Neural progenitor cell (in vitro differentiated cells): Measurements from ENCODE around the gene ABCC4.

ENCODE experiments used
- EZH2 ChIP-seq: fragments of 200-600 bp; sonication (generic); IDR thresholded peaks from 2 replicates; pipeline ENCODE4 v1.6.1; 2017; ENCODE audit warnings: antibody characterized with exemption, mild to moderate bottlenecking, moderate library complexity
- EZH2phosphoT487 ChIP-seq: fragments of 200-600 bp; sonication (generic); IDR thresholded peaks from 2 replicates; pipeline ENCODE4 v1.6.1; 2017; ENCODE audit warnings: antibody characterized with exemption
- TF ChIP-seq, protein P1 (sequence below): fragments of 200-600 bp; sonication (generic); IDR thresholded peaks from 2 replicates; pipeline ENCODE4 v1.5.1; 2017; ENCODE audit warnings: antibody characterized with exemption, mild to moderate bottlenecking

GRCh38 chr13:95027638-95028037 lies 273.6 kb downstream of the ABCC4 start:
- TF ChIP-seq EZH2 (no peak), EZH2phosphoT487 (no peak)
- TF ChIP-seq, protein P1, sequence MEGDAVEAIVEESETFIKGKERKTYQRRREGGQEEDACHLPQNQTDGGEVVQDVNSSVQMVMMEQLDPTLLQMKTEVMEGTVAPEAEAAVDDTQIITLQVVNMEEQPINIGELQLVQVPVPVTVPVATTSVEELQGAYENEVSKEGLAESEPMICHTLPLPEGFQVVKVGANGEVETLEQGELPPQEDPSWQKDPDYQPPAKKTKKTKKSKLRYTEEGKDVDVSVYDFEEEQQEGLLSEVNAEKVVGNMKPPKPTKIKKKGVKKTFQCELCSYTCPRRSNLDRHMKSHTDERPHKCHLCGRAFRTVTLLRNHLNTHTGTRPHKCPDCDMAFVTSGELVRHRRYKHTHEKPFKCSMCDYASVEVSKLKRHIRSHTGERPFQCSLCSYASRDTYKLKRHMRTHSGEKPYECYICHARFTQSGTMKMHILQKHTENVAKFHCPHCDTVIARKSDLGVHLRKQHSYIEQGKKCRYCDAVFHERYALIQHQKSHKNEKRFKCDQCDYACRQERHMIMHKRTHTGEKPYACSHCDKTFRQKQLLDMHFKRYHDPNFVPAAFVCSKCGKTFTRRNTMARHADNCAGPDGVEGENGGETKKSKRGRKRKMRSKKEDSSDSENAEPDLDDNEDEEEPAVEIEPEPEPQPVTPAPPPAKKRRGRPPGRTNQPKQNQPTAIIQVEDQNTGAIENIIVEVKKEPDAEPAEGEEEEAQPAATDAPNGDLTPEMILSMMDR, result no peak
